Measurements from ENCODE around the gene OSBPL7. TPM values are rescaled to one million over a fixed set of nuclear protein-coding genes. Genes with fewer than 3 reads are reported as not detected.

Gene OSBPL7
- total RNA-seq, 1 experiment from 2014 or later = 9.1 TPM

DNA sequence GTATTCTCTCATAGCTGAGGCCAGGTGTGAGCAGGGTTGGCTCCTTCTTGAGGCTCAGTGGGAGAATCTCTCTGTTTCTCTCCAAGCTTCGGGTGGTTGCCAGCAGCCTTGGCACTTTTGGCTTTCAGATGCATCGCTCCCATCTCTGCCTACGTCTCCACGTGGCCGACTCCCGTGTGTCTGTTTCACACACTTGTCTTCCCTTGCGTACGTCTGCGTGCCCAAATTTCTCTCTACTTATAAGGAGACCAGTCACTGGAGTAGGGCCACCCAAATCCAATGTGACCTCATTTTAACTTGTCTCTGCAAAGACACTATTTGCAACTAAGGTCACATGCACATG lies 14.7 kb downstream of the OSBPL7 start:
- no peak for TF ChIP-seq CTCF (conservative IDR thresholded peaks at IDR 0.05; ENCODE audit: low read depth, low read length)

DNA sequence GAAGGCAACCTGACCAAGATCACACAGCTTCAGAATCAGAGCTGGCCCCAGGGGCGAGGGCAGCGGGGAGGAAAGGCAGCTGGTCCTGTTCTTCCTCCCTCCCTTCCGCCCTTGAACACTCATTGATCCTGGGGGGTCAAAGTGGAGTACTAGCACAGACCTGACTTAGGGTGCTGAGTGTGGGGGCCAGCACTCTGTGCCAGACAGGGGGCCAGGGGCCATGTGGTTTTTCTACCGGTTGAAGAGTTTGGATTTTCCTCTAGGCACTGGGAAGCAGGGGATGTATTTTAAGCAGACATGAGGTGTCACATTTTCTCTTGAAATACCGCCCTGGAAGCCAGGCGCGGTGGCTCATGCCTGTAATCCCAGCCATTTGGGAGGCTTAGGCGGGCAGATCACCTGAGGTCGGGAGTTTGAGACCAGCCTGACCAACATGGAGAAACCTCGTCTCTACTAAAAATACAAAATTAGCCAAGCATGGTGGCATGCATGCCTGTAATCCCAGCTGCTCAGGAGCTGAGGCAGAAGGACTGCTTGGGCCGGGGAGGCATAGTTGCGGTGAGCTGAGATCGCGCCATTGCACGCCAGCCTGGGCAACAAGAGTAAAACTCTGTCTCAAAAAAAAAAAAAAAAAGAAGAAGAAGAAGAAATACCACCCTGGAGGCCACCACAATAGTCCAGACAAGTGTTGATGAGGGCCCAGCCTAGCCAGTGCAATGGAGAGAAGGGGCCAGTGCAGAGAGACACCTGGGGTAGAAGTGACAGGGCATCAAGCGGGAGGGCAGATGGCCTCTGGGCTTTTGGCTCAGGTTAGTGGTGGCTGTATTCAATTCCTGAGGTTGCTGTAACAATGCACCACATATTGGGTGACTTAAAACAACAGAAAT lies 15.3 kb downstream of the OSBPL7 start:
- no peaks in the 10 kb centered on the region for H3K36me3 ChIP-seq (ENCODE audit: insufficient read depth, low read length, poor library complexity, severe bottlenecking)
- no peak overlapping the region for H3K27ac ChIP-seq (ENCODE audit: low read depth, low read length, poor library complexity, severe bottlenecking)
- no peak for DNase-seq (ENCODE audit: low spot score)
- no peaks in the 10 kb centered on the region for H3K9me3 ChIP-seq (ENCODE audit: low read depth, low read length, poor library complexity, severe bottlenecking)
- ChIA-PET CTCF (no interaction called here), POLR2A (ENCODE audit: low non-redundant PET) (no interaction called here)
- no TSS peak for BruUV-seq (replicated peaks)
- H3K27me3 ChIP-seq (replicated peaks; ENCODE audit: insufficient read depth, low read depth, low read length, poor library complexity) = no peaks in the 10 kb centered on the region
- H3K4me1 ChIP-seq (ENCODE audit: insufficient read depth, low read length, poor library complexity, severe bottlenecking) = no peaks in the 10 kb centered on the region
- intact Hi-C loops (cut with micrococcal nuclease; ENCODE audit: unreplicated experiment) = no loop called here
- H3K4me3 ChIP-seq (ENCODE audit: low read depth, low read length, poor library complexity, severe bottlenecking) = no peak overlapping the region
- TF ChIP-seq CTCF (conservative IDR thresholded peaks at IDR 0.05; ENCODE audit: low read depth, low read length) = no peak
- TF ChIP-seq EZH2 (IDR thresholded peaks at IDR 0.05; ENCODE audit: borderline replicate concordance, low read depth, low read length, poor library complexity, severe bottlenecking) = no peak

More for the DNA sequence above, 14.7 kb downstream of the OSBPL7 start:
- no TSS peak for BruUV-seq (replicated peaks)
- DNase-seq (ENCODE audit: low spot score) = no peak
- no peaks in the 10 kb centered on the region for H3K36me3 ChIP-seq (ENCODE audit: insufficient read depth, low read length, poor library complexity, severe bottlenecking)
- ChIA-PET POLR2A (ENCODE audit: low non-redundant PET) (no interaction called here), CTCF (no interaction called here)
- no peaks in the 10 kb centered on the region for H3K4me1 ChIP-seq (ENCODE audit: insufficient read depth, low read length, poor library complexity, severe bottlenecking)
- no peak overlapping the region for H3K27ac ChIP-seq (ENCODE audit: low read depth, low read length, poor library complexity, severe bottlenecking)
- H3K9me3 ChIP-seq (ENCODE audit: low read depth, low read length, poor library complexity, severe bottlenecking) = no peaks in the 10 kb centered on the region
- no peaks in the 10 kb centered on the region for H3K27me3 ChIP-seq (replicated peaks; ENCODE audit: insufficient read depth, low read depth, low read length, poor library complexity)
- no peak overlapping the region for H3K4me3 ChIP-seq (ENCODE audit: low read depth, low read length, poor library complexity, severe bottlenecking)
- intact Hi-C loops (cut with micrococcal nuclease; ENCODE audit: unreplicated experiment) = no loop called here

DNA sequence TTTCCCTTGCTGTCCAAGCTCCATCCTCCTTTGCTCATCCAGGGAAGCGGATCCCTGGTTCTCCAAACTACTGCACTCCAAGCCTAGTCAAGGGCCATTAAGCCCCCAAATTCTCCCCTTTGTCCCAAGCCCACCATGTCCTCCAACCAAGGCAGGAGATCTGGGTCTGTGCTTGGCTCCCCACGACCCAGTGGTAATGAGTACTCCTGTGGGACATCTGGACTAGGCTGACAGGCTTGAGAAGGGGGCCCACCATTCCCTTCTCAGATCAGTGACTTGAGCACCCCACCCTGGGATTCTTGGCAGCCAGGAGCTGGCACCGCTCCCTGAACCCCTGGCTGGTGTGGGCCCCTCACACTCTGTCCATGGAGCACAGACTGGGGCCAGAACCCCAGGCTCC lies 17.1 kb downstream of the OSBPL7 start:
- POLR2A ChIA-PET (ENCODE audit: low non-redundant PET) = no interaction called here
- CTCF ChIA-PET = no interaction called here
- TF ChIP-seq EZH2 (IDR thresholded peaks at IDR 0.05; ENCODE audit: borderline replicate concordance, low read depth, low read length, poor library complexity, severe bottlenecking) (no peak), CTCF (conservative IDR thresholded peaks at IDR 0.05; ENCODE audit: low read depth, low read length) (no peak)
- intact Hi-C loops (cut with micrococcal nuclease; ENCODE audit: unreplicated experiment) = no loop called here
- no peaks in the 10 kb centered on the region for H3K4me1 ChIP-seq (ENCODE audit: insufficient read depth, low read length, poor library complexity, severe bottlenecking)
- H3K36me3 ChIP-seq (ENCODE audit: insufficient read depth, low read length, poor library complexity, severe bottlenecking) = no peaks in the 10 kb centered on the region
- H3K9me3 ChIP-seq (ENCODE audit: low read depth, low read length, poor library complexity, severe bottlenecking) = no peaks in the 10 kb centered on the region
- H3K27me3 ChIP-seq (replicated peaks; ENCODE audit: insufficient read depth, low read depth, low read length, poor library complexity) = no peaks in the 10 kb centered on the region
- DNase-seq (ENCODE audit: low spot score) = no peak
- BruUV-seq (replicated peaks) = no TSS peak
- H3K4me3 ChIP-seq (ENCODE audit: low read depth, low read length, poor library complexity, severe bottlenecking) = no peak overlapping the region
- H3K27ac ChIP-seq (ENCODE audit: low read depth, low read length, poor library complexity, severe bottlenecking) = no peak overlapping the region

Data from A673 (cell line).